Stimulated activated CD4-positive, alpha-beta T cell treated with anti-CD3 and anti-CD28 coated beads, Interleukin-1b, Interleukin-23, amount 100 ng/mL, for 1 hour (primary cell): ENCODE measurements around the gene CTAG1A.
"Not testable (repeated sequence)": the region's sequence is repeated elsewhere in the genome, so short reads cannot be mapped to it uniquely, and the experiment has no call there.

Experiments
- DNase-seq, 2 donors: peaks; one replicate each; pipeline ENCODE4 v3.0.0-alpha.2; 2020; ENCODE audit warnings: low read depth in 2 of 2

The CTAG1A gene

GRCh38 chrX:154573061-154573460 is 11.9 kb upstream of the CTAG1A start:
- not testable (repeated sequence) for DNase-seq

GRCh38 chrX:154575076-154575475 is 9.9 kb upstream of the CTAG1A start:
- not testable (repeated sequence) for DNase-seq

GRCh38 chrX:154582994-154583393 is 1.9 kb upstream of the CTAG1A start:
- DNase-seq, result not testable (repeated sequence)

- DNase-seq, result not testable (repeated sequence)
These were observed 5.5 kb downstream of the CTAG1A start for GRCh38 chrX:154590415-154590814.

- DNase-seq, result no peak
These were observed 7.6 kb downstream of the CTAG1A start for GRCh38 chrX:154592505-154592904.

GRCh38 chrX:154593201-154593600 is 8.3 kb downstream of the CTAG1A start:
- no peak for DNase-seq

GRCh38 chrX:154594491-154594890 is 9.6 kb downstream of the CTAG1A start:
- DNase-seq, result no peak

- no peak for DNase-seq
These were observed 10.8 kb downstream of the CTAG1A start for GRCh38 chrX:154595559-154596249.

- no peak for DNase-seq
These were observed 11.5 kb downstream of the CTAG1A start for GRCh38 chrX:154596290-154596929.

GRCh38 chrX:154597221-154597620 is 12.3 kb downstream of the CTAG1A start:
- DNase-seq, result no peak

GRCh38 chrX:154598656-154599055 is 13.7 kb downstream of the CTAG1A start:
- no peak for DNase-seq

- DNase-seq, result no peak
These were observed 14.6 kb downstream of the CTAG1A start for GRCh38 chrX:154599531-154599930.

GRCh38 chrX:154600759-154601374 is 15.9 kb downstream of the CTAG1A start:
- no peak for DNase-seq

GRCh38 chrX:154602226-154602625 is 17.3 kb downstream of the CTAG1A start:
- DNase-seq, result no peak

- no peak for DNase-seq
These were observed 18.0 kb downstream of the CTAG1A start for GRCh38 chrX:154602766-154603437.

- DNase-seq, result no peak
These were observed 18.8 kb downstream of the CTAG1A start for GRCh38 chrX:154603438-154604430.

- DNase-seq, result no peak
These were observed 20.6 kb downstream of the CTAG1A start for GRCh38 chrX:154605566-154605965.

GRCh38 chrX:154607370-154607769 is 22.4 kb downstream of the CTAG1A start:
- no peak for DNase-seq

- not testable (repeated sequence) for DNase-seq
These were observed 23.0 kb downstream of the CTAG1A start for GRCh38 chrX:154607976-154608375.

GRCh38 chrX:154608823-154609222 is 23.9 kb downstream of the CTAG1A start:
- DNase-seq, result not testable (repeated sequence)

- not testable (repeated sequence) for DNase-seq
These were observed 26.2 kb downstream of the CTAG1A start for GRCh38 chrX:154611146-154611545.
